ENCODE results near the gene TXNRD1. TPM values are rescaled to one million over a fixed set of nuclear protein-coding genes. Genes with fewer than 3 reads are reported as not detected.

The TXNRD1 gene
- total RNA-seq, 1 donor from 2014 or later = 72.0 TPM

DNA sequence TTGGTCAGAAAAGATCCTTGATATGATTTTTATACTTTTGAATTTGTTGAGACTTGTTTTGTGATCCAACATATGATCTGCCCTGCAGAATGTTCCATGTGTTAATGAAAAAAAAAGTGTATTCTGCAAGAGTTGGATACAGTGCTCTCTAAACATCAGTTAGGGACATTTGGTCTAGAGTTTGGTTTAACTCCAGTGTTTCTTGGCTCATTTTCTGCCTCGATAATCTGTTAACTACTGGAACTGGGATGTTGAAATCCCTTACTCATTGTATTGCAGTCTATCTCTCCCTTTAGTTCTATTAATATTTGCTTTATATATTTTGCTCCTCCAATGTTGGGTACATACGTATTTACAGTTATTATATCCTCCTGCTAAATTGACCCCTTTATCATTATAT, 18.3 kb upstream of the TXNRD1 start:
- CTCF ChIA-PET = no interaction called here
- Mint-ChIP-seq H3K9me3 (peaks cover 8% of the 10 kb centered on the region), H3K4me1 (peaks cover 2% of the 10 kb centered on the region), H3K27ac (no peak overlapping the region), H3K27me3 (peaks cover 9% of the 10 kb centered on the region), H3K4me3 (no peak overlapping the region), H3K36me3 (ENCODE audit: low read depth) (peaks cover 5% of the 10 kb centered on the region)
- ATAC-seq (ENCODE audit: low read depth) (no peak), DNase-seq (no peak)
- TF ChIP-seq, protein P1, sequence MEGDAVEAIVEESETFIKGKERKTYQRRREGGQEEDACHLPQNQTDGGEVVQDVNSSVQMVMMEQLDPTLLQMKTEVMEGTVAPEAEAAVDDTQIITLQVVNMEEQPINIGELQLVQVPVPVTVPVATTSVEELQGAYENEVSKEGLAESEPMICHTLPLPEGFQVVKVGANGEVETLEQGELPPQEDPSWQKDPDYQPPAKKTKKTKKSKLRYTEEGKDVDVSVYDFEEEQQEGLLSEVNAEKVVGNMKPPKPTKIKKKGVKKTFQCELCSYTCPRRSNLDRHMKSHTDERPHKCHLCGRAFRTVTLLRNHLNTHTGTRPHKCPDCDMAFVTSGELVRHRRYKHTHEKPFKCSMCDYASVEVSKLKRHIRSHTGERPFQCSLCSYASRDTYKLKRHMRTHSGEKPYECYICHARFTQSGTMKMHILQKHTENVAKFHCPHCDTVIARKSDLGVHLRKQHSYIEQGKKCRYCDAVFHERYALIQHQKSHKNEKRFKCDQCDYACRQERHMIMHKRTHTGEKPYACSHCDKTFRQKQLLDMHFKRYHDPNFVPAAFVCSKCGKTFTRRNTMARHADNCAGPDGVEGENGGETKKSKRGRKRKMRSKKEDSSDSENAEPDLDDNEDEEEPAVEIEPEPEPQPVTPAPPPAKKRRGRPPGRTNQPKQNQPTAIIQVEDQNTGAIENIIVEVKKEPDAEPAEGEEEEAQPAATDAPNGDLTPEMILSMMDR (IDR thresholded peaks at IDR 0.05) = no peak
- POLR2A ChIA-PET = no interaction called here
- intact Hi-C loops (cut with micrococcal nuclease) = no loop called here

DNA sequence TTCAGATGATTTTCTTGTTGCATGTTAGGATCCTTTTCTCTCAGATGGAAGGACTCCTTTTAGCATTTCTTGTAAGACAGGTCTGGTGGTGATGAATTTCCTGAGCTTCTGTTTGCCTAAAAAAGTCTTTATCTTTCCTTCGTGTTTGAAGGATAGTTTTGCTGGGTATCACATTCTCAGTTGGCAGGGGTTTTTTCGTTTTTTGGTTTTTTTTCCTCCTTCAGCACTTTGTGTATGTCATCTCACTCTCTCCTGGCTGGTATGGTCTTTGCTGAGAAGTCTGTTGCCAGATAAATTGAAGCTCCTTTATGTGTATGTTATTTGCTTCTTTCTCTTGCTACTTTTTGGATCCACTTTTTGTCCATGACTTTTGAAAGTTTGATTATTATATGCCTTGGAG, 15.6 kb upstream of the TXNRD1 start:
- POLR2A ChIA-PET = no interaction called here
- CTCF ChIA-PET = interaction anchor here (0.7 to 1.6 kb wide), 9 partner anchors 16 to 1185 kb away, joined by 3 to 6 read pairs (median 4); no protein-coding TSS in a partner anchor
- Mint-ChIP-seq H3K27me3 (peaks cover 12% of the 10 kb centered on the region), H3K36me3 (ENCODE audit: low read depth) (peaks cover 5% of the 10 kb centered on the region), H3K4me3 (no peak overlapping the region), H3K4me1 (peaks cover 2% of the 10 kb centered on the region), H3K27ac (no peak overlapping the region), H3K9me3 (peaks cover 8% of the 10 kb centered on the region)
- TF ChIP-seq, protein P1 (IDR thresholded peaks at IDR 0.05) = no peak
- ATAC-seq (ENCODE audit: low read depth) (no peak), DNase-seq (no peak)
- intact Hi-C loops (cut with micrococcal nuclease) = loop anchor here (5.0 kb wide), 1 partner anchor 677 kb away; no protein-coding TSS in a partner anchor

DNA sequence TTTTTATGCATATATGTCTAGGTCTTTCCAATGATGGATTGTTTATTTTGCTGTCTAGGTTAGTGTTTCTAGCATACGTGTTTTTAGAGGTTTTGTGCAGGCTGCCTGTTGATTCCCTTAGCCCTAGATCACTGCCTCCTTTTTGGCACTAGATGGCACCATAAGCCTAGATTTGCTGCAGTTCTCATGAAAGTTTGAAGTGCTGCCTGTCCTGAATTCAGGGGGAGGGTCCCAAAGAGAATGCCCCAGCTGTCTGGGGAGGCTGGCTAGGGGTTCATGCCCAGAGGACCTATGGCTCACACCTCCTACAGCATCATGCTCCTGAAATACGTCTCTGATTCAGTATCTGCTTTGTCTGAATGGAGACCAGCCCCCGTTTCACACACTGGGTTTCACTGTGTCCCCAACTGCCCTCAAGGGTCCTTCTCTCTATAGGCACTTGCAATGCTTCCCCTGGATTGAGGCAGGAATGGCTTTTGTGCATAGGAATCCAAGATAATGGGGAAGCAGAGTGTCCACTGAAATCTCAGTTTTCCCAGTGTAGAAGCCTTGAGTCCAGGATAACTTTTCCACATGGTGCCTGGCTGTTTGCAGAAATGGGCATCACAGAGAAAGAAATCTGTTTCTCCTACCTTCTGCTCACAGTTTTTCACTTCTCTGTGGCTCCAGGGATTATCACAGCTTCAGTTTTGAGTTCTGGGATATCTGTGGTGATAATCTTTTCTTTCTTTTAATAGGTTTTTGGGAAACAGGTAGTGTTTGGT, 14.2 kb upstream of the TXNRD1 start:
- peaks cover 8% of the 10 kb centered on the region for H3K9me3 Mint-ChIP-seq
- intact Hi-C loops (cut with micrococcal nuclease) = loop anchor here (1.0 to 5.0 kb wide), 4 partner anchors 157 to 1182 kb away; no protein-coding TSS in a partner anchor
- peaks cover 5% of the 10 kb centered on the region for H3K36me3 Mint-ChIP-seq (ENCODE audit: low read depth)
- peaks cover 12% of the 10 kb centered on the region for H3K27me3 Mint-ChIP-seq
- CTCF ChIA-PET = interaction anchor here (0.7 to 1.3 kb wide), 6 partner anchors 15 to 1933 kb away, joined by 3 read pairs; no protein-coding TSS in a partner anchor
- ATAC-seq (ENCODE audit: low read depth) (peak; percentile 62), DNase-seq (peak; percentile 20)
- H3K4me3 Mint-ChIP-seq = no peak overlapping the region
- POLR2A ChIA-PET = no interaction called here
- no peak overlapping the region for H3K27ac Mint-ChIP-seq
- peaks cover 2% of the 10 kb centered on the region for H3K4me1 Mint-ChIP-seq
- TF ChIP-seq, protein P1 (IDR thresholded peaks at IDR 0.05) = peak; percentile 31

DNA sequence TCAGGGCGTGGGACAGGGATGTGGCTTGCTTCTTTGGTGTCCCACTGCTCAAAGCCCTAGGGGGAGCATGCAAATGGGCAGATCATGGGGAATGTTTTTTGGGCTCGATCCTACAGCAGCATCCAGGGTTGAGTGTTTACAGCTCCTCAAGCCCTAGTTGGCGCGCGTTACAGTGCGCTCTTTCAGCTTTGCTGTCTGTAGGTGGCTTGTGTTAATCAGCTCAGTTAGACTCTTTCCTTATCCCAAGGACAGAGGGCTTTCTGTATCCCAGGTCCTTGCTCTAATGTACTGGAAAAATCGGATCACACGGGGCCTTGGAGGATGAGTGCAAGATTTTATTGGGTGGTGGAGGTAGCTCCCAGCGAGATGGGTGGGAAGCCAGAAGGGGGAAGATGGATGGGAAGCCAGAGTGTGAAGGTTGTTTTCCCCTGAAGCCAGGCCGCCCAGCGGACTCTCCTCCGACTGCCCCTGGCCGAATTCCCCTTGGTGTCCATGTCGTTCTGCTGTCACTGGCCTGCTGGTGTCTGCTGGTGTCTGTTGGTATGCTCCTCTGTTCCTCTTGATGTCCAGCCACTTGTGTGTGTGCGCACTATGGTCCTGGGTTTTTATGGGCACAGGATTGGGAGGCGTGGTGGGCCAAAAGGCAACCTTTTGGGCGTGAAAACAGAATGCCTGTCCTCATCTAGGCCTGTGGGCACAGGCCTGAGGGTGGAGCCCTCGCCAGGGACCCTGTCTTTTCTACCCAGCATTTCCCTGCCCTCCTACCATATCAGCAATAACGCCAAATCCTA, 10.7 kb upstream of the TXNRD1 start:
- Mint-ChIP-seq H3K27me3 (peaks cover 12% of the 10 kb centered on the region), H3K4me1 (peaks cover 2% of the 10 kb centered on the region), H3K4me3 (no peak overlapping the region), H3K27ac (no peak overlapping the region), H3K9me3 (peaks cover 7% of the 10 kb centered on the region), H3K36me3 (ENCODE audit: low read depth) (peaks cover 5% of the 10 kb centered on the region)
- DNase-seq (no peak), ATAC-seq (ENCODE audit: low read depth) (no peak)
- POLR2A ChIA-PET = no interaction called here
- CTCF ChIA-PET = no interaction called here
- intact Hi-C loops (cut with micrococcal nuclease) = loop anchor here (5.0 kb wide), 1 partner anchor 672 kb away; no protein-coding TSS in a partner anchor
- TF ChIP-seq, protein P1 (IDR thresholded peaks at IDR 0.05) = no peak

Measured in activated B cell treated with CpG ODN at 0.5 μM for 24 hours (primary cell).